HepG2 (cell line): ENCODE measurements around the gene SIRPA. TPM values are rescaled to one million over a fixed set of nuclear protein-coding genes. Genes with fewer than 3 reads are reported as not detected.
A peak's percentile ranks its signal among the peaks of the same experiment; 100 is the strongest.

Source experiments
- ATAC-seq: fragments of 200-7000 bp; cut with Tn5 transposase; 3 replicates; pipeline ENCODE4 v1.9.1; 2020; ENCODE audit warnings: mild to moderate bottlenecking, moderate library complexity
- BruUV-seq: library from RNA; stranded (reverse); fragments of 400-500 nt; replicated peaks from 2 replicates; lab custom pipeline; 2021; lab: Mats Ljungman, UMichigan
- CTCF ChIA-PET: fragments of 300-600 bp; formaldehyde crosslinking; extraction: SDS; loops from one replicate; lab custom pipeline; 2021; ENCODE audit warnings: low total read pairs, inconsistent platforms, low intra/inter-chr PET ratio; lab: Yijun Ruan, JAX
- POLR2A ChIA-PET: fragments of 350-600 bp; sonication (Branson Sonifier 250); formaldehyde crosslinking; loops from one replicate; lab custom pipeline; 2020; ENCODE audit warnings: antibody characterized with exemption, inconsistent platforms; lab: Yijun Ruan, JAX
- DNase-seq: peaks from one replicate; pipeline ENCODE4 v3.0.0-alpha.2; 2015; ENCODE audit warnings: low spot score
- FAIRE-seq: peaks from 3 replicates; lab custom pipeline; 2011; peaks lifted over from hg19 to GRCh38; lab: Jason Lieb, UNC
- H2AFZ ChIP-seq: one replicate; pipeline ENCODE4 v1.6.1; 2011; ENCODE audit warnings: low read length, inconsistent platforms
- H3K27ac ChIP-seq: fragments of 300-600 bp; 3 replicates; pipeline ENCODE4 v1.8.0; 2011; ENCODE audit warnings: mixed run types, mild to moderate bottlenecking, mixed read lengths, low read length, inconsistent platforms; ENCODE audit not compliant: insufficient read depth; ENCODE audit errors: extremely low read length
- H3K27me3 ChIP-seq, 2 experiments: fragments of 200-600 bp in 1 of 2; 2 replicates in 1 of 2; 3 replicates in 1 of 2; pipeline versions ENCODE4 v1.6.0 to v1.8.0; 2011; ENCODE audit warnings: low read length in 2 of 2, mild to moderate bottlenecking in 2 of 2, moderate library complexity in 2 of 2, inconsistent platforms in 1 of 2; ENCODE audit not compliant: insufficient read depth in 2 of 2, control insufficient read depth in 1 of 2
- H3K36me3 ChIP-seq, 2 experiments: fragments of 200-600 bp in 1 of 2; replicated peaks in 1 of 2; 2 replicates in 1 of 2; 3 replicates in 1 of 2; pipeline versions ENCODE4 v1.5.1 to v1.8.0; 2011; ENCODE audit warnings: low read length in 2 of 2, inconsistent platforms in 1 of 2; ENCODE audit not compliant: insufficient read depth in 2 of 2, control insufficient read depth in 1 of 2
- H3K4me1 ChIP-seq: 2 replicates; pipeline ENCODE4 v1.5.1; 2012; ENCODE audit warnings: low read length, inconsistent platforms; ENCODE audit not compliant: insufficient read depth
- H3K4me2 ChIP-seq: 2 replicates; pipeline ENCODE4 v1.6.0; 2011; ENCODE audit warnings: low read depth, low read length, inconsistent platforms
- H3K4me3 ChIP-seq, 3 experiments: fragments of 200-600 bp in 1 of 3; sonication (generic), shearing (Covaris generic) in 1 of 3; replicated peaks in 1 of 3; 2 replicates each; pipeline ENCODE4 v1.5.1; 2011 to 2016; ENCODE audit warnings: low read length in 3 of 3, inconsistent platforms in 2 of 3, low read depth in 2 of 3, mild to moderate bottlenecking in 2 of 3, control low read depth in 1 of 3, mixed read lengths in 1 of 3; ENCODE audit not compliant: insufficient read depth in 1 of 3
- H3K79me2 ChIP-seq: one replicate; pipeline ENCODE4 v1.6.1; 2011; ENCODE audit warnings: low read length, inconsistent platforms; ENCODE audit not compliant: insufficient read depth
- H3K9ac ChIP-seq: 2 replicates; pipeline ENCODE4 v1.6.0; 2011; ENCODE audit warnings: mild to moderate bottlenecking, low read depth, low read length, inconsistent platforms; ENCODE audit not compliant: insufficient read depth
- H3K9me3 ChIP-seq: 2 replicates; pipeline ENCODE4 v1.5.1; 2012; ENCODE audit warnings: mild to moderate bottlenecking, low read length
- H4K20me1 ChIP-seq: 2 replicates; pipeline ENCODE4 v1.6.0; 2011; ENCODE audit warnings: inconsistent platforms, mild to moderate bottlenecking, low read length, moderate library complexity; ENCODE audit not compliant: insufficient read depth
- BORCS8-MEF2B ChIP-seq: sonication (generic); formaldehyde crosslinking; IDR thresholded peaks from 2 replicates; pipeline ENCODE4 v1.8.0; 2022; ENCODE audit warnings: mild to moderate bottlenecking, missing genetic modification reagents
- ELF3 ChIP-seq: IDR thresholded peaks from 2 replicates; pipeline ENCODE4 v1.6.1; 2016; ENCODE audit warnings: missing genetic modification reagents, missing compliant biosample characterization
- FOSL1 ChIP-seq: sonication (generic); formaldehyde crosslinking; IDR thresholded peaks from 2 replicates; pipeline ENCODE4 v1.9.0; 2021; ENCODE audit warnings: missing genetic modification reagents, borderline replicate concordance
- GTF3A ChIP-seq: sonication (generic); formaldehyde crosslinking; conservative IDR thresholded peaks from 2 replicates; pipeline ENCODE4 v1.4.0; 2020; ENCODE audit warnings: mild to moderate bottlenecking, missing genetic modification reagents
- HNRNPK ChIP-seq: fragments of 200-400 bp; formaldehyde crosslinking; IDR thresholded peaks from 2 replicates; pipeline ENCODE4 v1.6.1; 2018; ENCODE audit warnings: low read length, low read depth, moderate library complexity, mild to moderate bottlenecking; ENCODE audit not compliant: poor library complexity, severe bottlenecking
- KLF11 ChIP-seq: IDR thresholded peaks from 2 replicates; pipeline ENCODE4 v1.6.1; 2016; ENCODE audit warnings: missing compliant biosample characterization
- MAF1 ChIP-seq: sonication (generic); formaldehyde crosslinking; IDR thresholded peaks from 2 replicates; pipeline ENCODE4 v1.5.0; 2020; ENCODE audit warnings: missing genetic modification reagents, borderline replicate concordance
- MYNN ChIP-seq: sonication (generic); formaldehyde crosslinking; IDR thresholded peaks from 2 replicates; pipeline ENCODE4 v1.4.0; 2020; ENCODE audit warnings: mild to moderate bottlenecking, low read depth, missing genetic modification reagents
- RARA ChIP-seq: IDR thresholded peaks from 2 replicates; pipeline ENCODE4 v1.6.1; 2016; ENCODE audit warnings: missing genetic modification reagents, missing compliant biosample characterization
- SPEN ChIP-seq: sonication (generic); formaldehyde crosslinking; IDR thresholded peaks from 2 replicates; pipeline ENCODE4 v1.5.1; 2020; ENCODE audit warnings: low read depth, mild to moderate bottlenecking, missing genetic modification reagents
- TRIM24 ChIP-seq: sonication (generic); formaldehyde crosslinking; IDR thresholded peaks from 2 replicates; pipeline ENCODE4 v1.8.0; 2022; ENCODE audit warnings: mild to moderate bottlenecking, missing genetic modification reagents
- XRCC5 ChIP-seq: fragments of 200-400 bp; formaldehyde crosslinking; optimal IDR thresholded peaks from 2 replicates; pipeline ENCODE3; 2017; ENCODE audit warnings: mild to moderate bottlenecking, low read length
- ZMYM4 ChIP-seq: sonication (generic); formaldehyde crosslinking; IDR thresholded peaks from 2 replicates; pipeline ENCODE4 v1.8.1; 2023; ENCODE audit warnings: mild to moderate bottlenecking, missing genetic modification reagents
- ZNF547 ChIP-seq: sonication (generic); formaldehyde crosslinking; IDR thresholded peaks from 2 replicates; pipeline ENCODE4 v1.5.1; 2020; ENCODE audit warnings: mild to moderate bottlenecking, missing genetic modification reagents
- ZNF563 ChIP-seq: sonication (generic); formaldehyde crosslinking; IDR thresholded peaks from 2 replicates; pipeline ENCODE4 v1.8.0; 2022; ENCODE audit warnings: mild to moderate bottlenecking, moderate library complexity, missing genetic modification reagents
- ZSCAN30 ChIP-seq: sonication (generic); formaldehyde crosslinking; IDR thresholded peaks from 2 replicates; pipeline ENCODE4 v1.5.0; 2020; ENCODE audit warnings: mild to moderate bottlenecking, missing genetic modification reagents
- whole genome bisulfite sequencing: methylation state at CpG from one replicate; pipeline ENCODE4 v1.1.6; 2017; ENCODE audit warnings: low lambda C conversion rate; 5-methylcytosine and 5-hydroxymethylcytosine counted together
- in situ Hi-C: cut with HindIII; loops from 2 replicates; pipeline ENCODE4 v1.10.0; 2017; ENCODE audit warnings: low pct_unique_long_range_greater_than_20kb; ENCODE audit not compliant: extremely low pct_ligation_motif_present
- intact Hi-C: fragments of 100-400 bp; cut with micrococcal nuclease; formaldehyde crosslinking; loops from one replicate; pipeline ENCODE4 v1.10.0; 2022; ENCODE audit not compliant: unreplicated experiment
- polyA plus RNA-seq, 8 experiments: library from polyadenylated mRNA; depleted of rRNA in 3 of 8; stranded (reverse) in 7 of 8; unstranded in 1 of 8; fragments of >200 nt; fragmentation: Illumina TruSeq in 4 of 8; extraction: Trizol in 4 of 8; gene quantifications; 2 replicates each; pipeline versions ENCODE4 v1.2.1 to v1.2.3, GENCODE V29; 2011 to 2016; ENCODE audit warnings: low read depth in 4 of 8, missing spikeins in 1 of 8, mixed read lengths in 1 of 8; ENCODE audit not compliant: insufficient read depth in 1 of 8
- total RNA-seq, 5 experiments: library from RNA; depleted of rRNA; stranded (reverse); fragments of >200 nt; fragmentation: Illumina TruSeq; extraction: Trizol; gene quantifications; 2 replicates each; pipeline ENCODE4 v1.2.3, GENCODE V29; 2016; ENCODE audit warnings: low read depth in 1 of 5
- TF ChIP-seq, protein P1 (sequence below): fragments of 450-650 bp; IDR thresholded peaks from 2 replicates; pipeline ENCODE4 v1.6.1; 2016
- TF ChIP-seq, protein P2 (sequence below): sonication (generic); formaldehyde crosslinking; IDR thresholded peaks from 2 replicates; pipeline ENCODE4 v1.8.0; 2022; ENCODE audit warnings: missing genetic modification reagents, mild to moderate bottlenecking, borderline replicate concordance

Gene SIRPA
- total and polyA plus RNA-seq, 2 of the 13 experiments (the other 11 are each of a cell fraction or from before 2014, with no cell fraction given), result 7.2 to 17.6 TPM

DNA sequence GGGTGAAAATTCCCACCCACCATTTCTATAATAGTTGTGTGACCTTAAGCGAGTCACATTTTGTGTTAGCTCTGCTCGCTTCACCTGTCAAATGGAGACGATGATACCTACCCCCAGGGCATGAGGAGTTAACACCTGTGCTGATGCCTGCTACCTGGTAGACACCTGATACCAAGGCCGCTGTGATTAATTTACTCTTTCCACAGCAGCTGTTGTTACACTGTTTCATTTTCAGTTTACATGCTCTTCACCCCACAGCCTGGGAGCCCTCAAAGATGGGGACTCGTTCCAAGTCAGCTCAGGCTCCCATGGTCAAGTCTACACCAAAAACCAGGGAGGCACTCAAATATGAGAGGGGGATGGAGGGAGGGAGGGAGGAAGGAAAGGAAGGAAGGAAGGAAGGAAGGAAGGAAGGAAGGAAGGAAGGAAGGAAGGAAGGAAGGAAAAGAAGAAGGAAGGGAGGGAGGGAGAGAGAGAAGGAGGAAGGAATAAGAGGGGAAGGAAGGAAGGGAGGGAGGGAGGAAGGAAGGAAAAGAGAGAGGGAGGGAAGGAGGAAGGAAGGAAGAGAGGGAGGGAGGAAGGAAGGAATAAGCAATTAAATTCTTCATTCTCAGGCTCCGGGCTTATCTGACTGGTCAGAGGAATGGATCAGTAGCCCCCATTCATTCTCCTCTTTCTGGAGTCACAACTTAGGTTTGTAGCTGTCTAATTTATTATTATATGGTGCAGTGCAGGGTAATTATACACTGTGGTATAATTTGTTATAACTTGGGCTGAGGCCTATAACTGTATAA, 57.7 kb downstream of the SIRPA start:
- H3K9ac ChIP-seq, result no peak overlapping the region
- ChIA-PET POLR2A (no interaction called here), CTCF (no interaction called here)
- no peak overlapping the region for H3K4me2 ChIP-seq
- no peak for FAIRE-seq
- no peaks in the 10 kb centered on the region for H3K4me1 ChIP-seq
- peaks cover 0 to 10% of the 10 kb centered on the region in 2 experiments; a peak in 1 of 5 replicates for H3K27me3 ChIP-seq
- 24% methylated on average over 6 of the region's 6 CpGs for WGBS
- H3K36me3 ChIP-seq, result no peaks in the 10 kb centered on the region
- intact Hi-C loops (no loop called here), in situ Hi-C loops (no loop called here)
- H3K79me2 ChIP-seq, result no peaks in the 10 kb centered on the region
- BruUV-seq, result no TSS peak
- no peak overlapping the region for H3K27ac ChIP-seq
- H3K9me3 ChIP-seq, result no peaks in the 10 kb centered on the region
- no peak for DNase-seq
- no peaks in the 10 kb centered on the region for H4K20me1 ChIP-seq
- no peak overlapping the region for H2AFZ ChIP-seq
- TF ChIP-seq BORCS8-MEF2B (CRISPR knock-in tag), result no peak
- TF ChIP-seq GTF3A (CRISPR knock-in tag), result no peak
- peak; percentile 70 for TF ChIP-seq HNRNPK
- no peak for TF ChIP-seq ZSCAN30 (CRISPR knock-in tag)
- no peak for TF ChIP-seq KLF11 (CRISPR knock-in tag)
- no peak for TF ChIP-seq TRIM24 (CRISPR knock-in tag)
- no peak for TF ChIP-seq XRCC5
- no peak for TF ChIP-seq MAF1
- TF ChIP-seq, all 625 proteins: peak for 1
- H3K4me3 ChIP-seq, result no peak overlapping the region
- ATAC-seq, result no peak

DNA sequence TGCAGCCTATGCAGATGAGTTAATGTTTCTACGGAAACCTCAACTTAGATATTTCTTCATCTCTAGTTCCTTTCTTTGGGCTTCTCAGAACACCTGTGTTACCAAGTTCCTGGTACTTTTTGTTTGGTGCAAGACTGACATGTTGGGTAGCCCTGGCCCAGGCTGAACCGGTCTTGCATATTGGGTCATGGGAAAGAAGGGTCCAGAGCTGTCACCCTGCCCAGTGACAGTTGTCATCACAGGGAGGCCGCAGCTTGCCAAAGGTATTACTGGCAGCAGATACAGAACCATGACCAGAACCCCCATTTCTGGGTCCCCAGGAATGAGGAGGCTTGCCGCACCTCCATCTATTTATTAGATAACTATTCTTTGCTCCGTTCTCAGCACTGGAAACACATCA, 58.4 kb downstream of the SIRPA start:
- H3K4me3 ChIP-seq, result no peak overlapping the region
- in situ Hi-C loops (no loop called here), intact Hi-C loops (no loop called here)
- ATAC-seq (no peak), DNase-seq (no peak), FAIRE-seq (no peak)
- H3K79me2 ChIP-seq, result no peaks in the 10 kb centered on the region
- H2AFZ ChIP-seq, result no peak overlapping the region
- no peak overlapping the region for H3K9ac ChIP-seq
- ChIA-PET POLR2A (no interaction called here), CTCF (no interaction called here)
- no TSS peak for BruUV-seq
- H3K36me3 ChIP-seq, result no peaks in the 10 kb centered on the region
- H3K27ac ChIP-seq, result no peak overlapping the region
- peaks cover 0 to 10% of the 10 kb centered on the region in 2 experiments; a peak in 1 of 5 replicates for H3K27me3 ChIP-seq
- H3K9me3 ChIP-seq, result no peaks in the 10 kb centered on the region
- no peak overlapping the region for H3K4me2 ChIP-seq
- H3K4me1 ChIP-seq, result no peaks in the 10 kb centered on the region
- no peaks in the 10 kb centered on the region for H4K20me1 ChIP-seq
- WGBS, result 54% methylated on average over 5 of the region's 5 CpGs
- TF ChIP-seq SPEN (CRISPR knock-in tag) (no peak), ZNF547 (CRISPR knock-in tag) (no peak), MYNN (CRISPR knock-in tag) (no peak), ZMYM4 (CRISPR knock-in tag) (no peak), ELF3 (CRISPR knock-in tag) (no peak), FOSL1 (CRISPR knock-in tag) (no peak), RARA (CRISPR knock-in tag) (no peak), ZNF563 (no peak)
- TF ChIP-seq, protein P1, sequence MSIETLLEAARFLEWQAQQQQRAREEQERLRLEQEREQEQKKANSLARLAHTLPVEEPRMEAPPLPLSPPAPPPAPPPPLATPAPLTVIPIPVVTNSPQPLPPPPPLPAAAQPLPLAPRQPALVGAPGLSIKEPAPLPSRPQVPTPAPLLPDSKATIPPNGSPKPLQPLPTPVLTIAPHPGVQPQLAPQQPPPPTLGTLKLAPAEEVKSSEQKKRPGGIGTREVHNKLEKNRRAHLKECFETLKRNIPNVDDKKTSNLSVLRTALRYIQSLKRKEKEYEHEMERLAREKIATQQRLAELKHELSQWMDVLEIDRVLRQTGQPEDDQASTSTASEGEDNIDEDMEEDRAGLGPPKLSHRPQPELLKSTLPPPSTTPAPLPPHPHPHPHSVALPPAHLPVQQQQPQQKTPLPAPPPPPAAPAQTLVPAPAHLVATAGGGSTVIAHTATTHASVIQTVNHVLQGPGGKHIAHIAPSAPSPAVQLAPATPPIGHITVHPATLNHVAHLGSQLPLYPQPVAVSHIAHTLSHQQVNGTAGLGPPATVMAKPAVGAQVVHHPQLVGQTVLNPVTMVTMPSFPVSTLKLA, result no peak
- TF ChIP-seq, protein P2, sequence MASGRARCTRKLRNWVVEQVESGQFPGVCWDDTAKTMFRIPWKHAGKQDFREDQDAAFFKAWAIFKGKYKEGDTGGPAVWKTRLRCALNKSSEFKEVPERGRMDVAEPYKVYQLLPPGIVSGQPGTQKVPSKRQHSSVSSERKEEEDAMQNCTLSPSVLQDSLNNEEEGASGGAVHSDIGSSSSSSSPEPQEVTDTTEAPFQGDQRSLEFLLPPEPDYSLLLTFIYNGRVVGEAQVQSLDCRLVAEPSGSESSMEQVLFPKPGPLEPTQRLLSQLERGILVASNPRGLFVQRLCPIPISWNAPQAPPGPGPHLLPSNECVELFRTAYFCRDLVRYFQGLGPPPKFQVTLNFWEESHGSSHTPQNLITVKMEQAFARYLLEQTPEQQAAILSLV, result no peak
